Limb (tissue), 2 donors: Measurements from ENCODE around the gene CUX1.
A peak's percentile ranks its signal among the peaks of the same experiment; 100 is the strongest.
"Not testable (repeated sequence)": the region's sequence is repeated elsewhere in the genome, so short reads cannot be mapped to it uniquely, and the experiment has no call there.

Source experiments
- DNase-seq, 2 donors: peaks; one replicate each; pipeline ENCODE4 v3.0.0-alpha.2; 2016; ENCODE audit errors: extremely low spot score in 2 of 2

CUX1 gene

GRCh38 chr7:101803203-101804087, 14.0 kb upstream of the CUX1 start:
- DNase-seq, result no peak

GRCh38 chr7:101804088-101804963, 13.1 kb upstream of the CUX1 start:
- DNase-seq, result no peak

- DNase-seq, result no peak
These were observed 12.5 kb upstream of the CUX1 start for GRCh38 chr7:101804967-101805366.

GRCh38 chr7:101812595-101812994, 4.8 kb upstream of the CUX1 start:
- no peak for DNase-seq

- DNase-seq, result no peak
These were observed 3.9 kb upstream of the CUX1 start for GRCh38 chr7:101813402-101814019.

- DNase-seq, result peak in 1 of 2 donors; percentile 73
These were observed 3.1 kb upstream of the CUX1 start for GRCh38 chr7:101814081-101814990.

- peak in 1 of 2 donors; percentile 63 for DNase-seq
These were observed 2.2 kb upstream of the CUX1 start for GRCh38 chr7:101814991-101815825.

- peak; percentile 76 to 87 for DNase-seq
These were observed 1.4 kb upstream of the CUX1 start for GRCh38 chr7:101815826-101816594.

GRCh38 chr7:101816595-101817470, 593 bp upstream of the CUX1 start:
- peak in 1 of 2 donors; percentile 69 for DNase-seq

GRCh38 chr7:101818287-101819071, 1.1 kb downstream of the CUX1 start:
- no peak for DNase-seq

- no peak for DNase-seq
These were observed 1.8 kb downstream of the CUX1 start for GRCh38 chr7:101819183-101819582.

GRCh38 chr7:101819913-101820522, 2.6 kb downstream of the CUX1 start:
- DNase-seq, result no peak

GRCh38 chr7:101820703-101821102, 3.3 kb downstream of the CUX1 start:
- no peak for DNase-seq

GRCh38 chr7:101822632-101823031, 5.2 kb downstream of the CUX1 start:
- not testable (repeated sequence) for DNase-seq

- no peak for DNase-seq
These were observed 5.7 kb downstream of the CUX1 start for GRCh38 chr7:101823096-101823495.

GRCh38 chr7:101823596-101823995, 6.2 kb downstream of the CUX1 start:
- no peak for DNase-seq

GRCh38 chr7:101824440-101824839, 7.0 kb downstream of the CUX1 start:
- DNase-seq, result no peak
